A673 (cell line): Measurements from ENCODE around the gene ABHD10. TPM values are rescaled to one million over a fixed set of nuclear protein-coding genes. Genes with fewer than 3 reads are reported as not detected.
A peak's percentile ranks its signal among the peaks of the same experiment; 100 is the strongest.

Experiments
- Bru-seq: library from RNA; stranded (reverse); fragments of 400-500 nt; gene quantifications from one replicate; lab custom pipeline; 2021; lab: Mats Ljungman, UMichigan
- BruChase-seq, 2 experiments: library from RNA; stranded (reverse); fragments of 400-500 nt; gene quantifications; one replicate each; lab custom pipeline; 2021; lab: Mats Ljungman, UMichigan
- BruUV-seq: library from RNA; stranded (reverse); fragments of 400-500 nt; replicated peaks from 2 replicates; lab custom pipeline; 2021; lab: Mats Ljungman, UMichigan
- CTCF ChIA-PET: fragments of 300-600 bp; sonication (Branson Sonifier 250); formaldehyde crosslinking; loops from one replicate; lab custom pipeline; 2022; ENCODE audit warnings: antibody characterized with exemption; lab: Charles Lee
- POLR2A ChIA-PET: fragments of 300-600 bp; sonication (Branson Sonifier 250); formaldehyde crosslinking; loops from one replicate; lab custom pipeline; 2022; ENCODE audit warnings: antibody characterized with exemption; ENCODE audit not compliant: low non-redundant PET; lab: Charles Lee
- DNase-seq: peaks from one replicate; pipeline ENCODE4 v3.0.0-alpha.2; 2015; ENCODE audit warnings: low spot score
- H3K27ac ChIP-seq: fragments of 200-600 bp; sonication (generic); 2 replicates; pipeline ENCODE4 v1.5.1; 2016; ENCODE audit warnings: mixed run types, low read depth, mild to moderate bottlenecking, mixed read lengths, antibody characterized with exemption, low read length; ENCODE audit not compliant: poor library complexity, severe bottlenecking
- H3K27me3 ChIP-seq: fragments of 200-600 bp; sonication (generic); replicated peaks from 2 replicates; pipeline ENCODE4 v1.6.1; 2017; ENCODE audit warnings: mixed run types, low read depth, mild to moderate bottlenecking, mixed read lengths, antibody characterized with exemption, low read length; ENCODE audit not compliant: insufficient read depth, poor library complexity
- H3K36me3 ChIP-seq: fragments of 200-600 bp; sonication (generic); 2 replicates; pipeline ENCODE4 v1.6.1; 2016; ENCODE audit warnings: mixed run types, mild to moderate bottlenecking, mixed read lengths, antibody characterized with exemption, low read length; ENCODE audit not compliant: insufficient read depth, poor library complexity, severe bottlenecking
- H3K4me1 ChIP-seq: fragments of 200-600 bp; sonication (generic); 2 replicates; pipeline ENCODE4 v1.6.1; 2017; ENCODE audit warnings: mixed run types, mild to moderate bottlenecking, mixed read lengths, antibody characterized with exemption, low read length; ENCODE audit not compliant: insufficient read depth, poor library complexity, severe bottlenecking
- H3K4me3 ChIP-seq: fragments of 200-600 bp; sonication (generic); 2 replicates; pipeline ENCODE4 v1.5.1; 2016; ENCODE audit warnings: low read depth, mixed run types, mild to moderate bottlenecking, mixed read lengths, low read length; ENCODE audit not compliant: poor library complexity, severe bottlenecking
- H3K9me3 ChIP-seq: fragments of 200-600 bp; sonication (generic); 2 replicates; pipeline ENCODE4 v1.6.1; 2016; ENCODE audit warnings: mixed run types, low read depth, mild to moderate bottlenecking, mixed read lengths, antibody characterized with exemption, low read length; ENCODE audit not compliant: poor library complexity, severe bottlenecking
- CTCF ChIP-seq: fragments of 300-800, 200-600 bp; sonication (generic); conservative IDR thresholded peaks from 2 replicates; pipeline ENCODE4 v1.5.1; 2017; ENCODE audit warnings: low read depth, mild to moderate bottlenecking, antibody characterized with exemption, low read length, moderate library complexity, mixed read lengths
- EZH2 ChIP-seq: fragments of 200-600 bp; sonication (generic); IDR thresholded peaks from 2 replicates; pipeline ENCODE4 v1.6.1; 2017; ENCODE audit warnings: borderline replicate concordance, low read depth, mild to moderate bottlenecking, mixed read lengths, antibody characterized with exemption, low read length; ENCODE audit not compliant: poor library complexity, severe bottlenecking
- intact Hi-C: fragments of 100-400 bp; cut with micrococcal nuclease; formaldehyde crosslinking; loops from one replicate; pipeline ENCODE4 v1.10.0; 2022; ENCODE audit not compliant: unreplicated experiment
- long read RNA-seq: library from polyadenylated mRNA; stranded (forward); transcript quantifications from one replicate; pipeline ENCODE4 v2.0.0, GENCODE V29; 2022
- total RNA-seq: library from RNA; stranded (reverse); gene quantifications from 2 replicates; pipeline ENCODE4 v1.2.3, GENCODE V29; 2021

Gene ABHD10
- total RNA-seq: 39.7 and 40.7 TPM in 2 replicates
- percentile 85 among the genes with signal in this experiment for Bru-seq, nascent RNA
- percentile 84 among the genes with signal in this experiment for BruChase-seq, experiment 1, labeled RNA remaining after a 2-hour chase
- BruChase-seq, experiment 2, labeled RNA remaining after a 6-hour chase: percentile 84 among the genes with signal in this experiment
- long read RNA-seq, transcript ABHD10-201 (5 exons, 2,590 nt): major isoform, 114 of 134 reads
- long read RNA-seq, transcript ABHD10-203 (3 exons, 890 nt): minor isoform, 6 of 134 reads
- long read RNA-seq, partial matches to known transcripts: 4 of 134 reads
- long read RNA-seq, other reads (novel, unspliced or antisense): 6 of 134 reads

- intact Hi-C loops: no loop called here
- H3K27ac ChIP-seq: peak within 1 kb of the TSS; percentile 83
- peaks cover 4% of the 10 kb centered on the region for H3K36me3 ChIP-seq
- ChIA-PET CTCF (interaction anchor here (2.3 kb wide), 1 partner anchor 35 kb away, joined by 16 read pairs; no protein-coding TSS in a partner anchor), POLR2A (interaction anchor here (0.6 kb wide), 3 partner anchors 17 to 146 kb away, joined by 3 to 18 read pairs (median 3); no protein-coding TSS in a partner anchor)
- peak; percentile 99 for DNase-seq
- no peak for TF ChIP-seq EZH2
- H3K27me3 ChIP-seq: no peaks in the 10 kb centered on the region
- peak within 1 kb of the TSS; percentile 61 for H3K4me3 ChIP-seq
- H3K4me1 ChIP-seq: peaks cover 7% of the 10 kb centered on the region
- H3K9me3 ChIP-seq: no peaks in the 10 kb centered on the region
- BruUV-seq: TSS peak; percentile 54
Observed at GRCh38 chr3:111978583-111979433, at the start of gene ABHD10. Gene ABHD10 (plus strand): TSS chr3:111979026. CDS start chr3:111979062, 36 bp downstream.

GRCh38 chr3:111929484-111929883, 49.3 kb upstream of the ABHD10 start:
- ChIA-PET CTCF (no interaction called here), POLR2A (no interaction called here)
- no peak overlapping the region for H3K27ac ChIP-seq
- intact Hi-C loops: no loop called here
- DNase-seq: no peak
- no peaks in the 10 kb centered on the region for H3K36me3 ChIP-seq
- no peaks in the 10 kb centered on the region for H3K27me3 ChIP-seq
- peaks cover 30% of the 10 kb centered on the region for H3K4me1 ChIP-seq
- H3K4me3 ChIP-seq: no peak overlapping the region
- no peak for TF ChIP-seq CTCF
- no peak for TF ChIP-seq EZH2
- no peaks in the 10 kb centered on the region for H3K9me3 ChIP-seq
- BruUV-seq: no TSS peak

GRCh38 chr3:111932946-111933345, 45.9 kb upstream of the ABHD10 start:
- CTCF ChIA-PET: no interaction called here
- TF ChIP-seq EZH2: no peak
- TF ChIP-seq CTCF: no peak
- Histone ChIP-seq H3K4me3 (no peak overlapping the region), H3K27ac (no peak overlapping the region), H3K9me3 (no peaks in the 10 kb centered on the region), H3K36me3 (no peaks in the 10 kb centered on the region), H3K4me1 (peaks cover 21% of the 10 kb centered on the region), H3K27me3 (no peaks in the 10 kb centered on the region)
- intact Hi-C loops: no loop called here
- DNase-seq: no peak
- POLR2A ChIA-PET: no interaction called here
- BruUV-seq: no TSS peak
